Panc1 (cell line): Measurements from ENCODE around the gene TEX22.

Experiments
- SIN3A ChIP-seq: IDR thresholded peaks from 2 replicates; pipeline ENCODE4 v1.6.1; 2012; ENCODE audit warnings: low read depth, mild to moderate bottlenecking, low read length, moderate library complexity, borderline replicate concordance; ENCODE audit not compliant: insufficient read depth
- TCF7L2 ChIP-seq: IDR thresholded peaks from 2 replicates; pipeline ENCODE4 v1.6.1; 2011; ENCODE audit warnings: mild to moderate bottlenecking, low read depth, low read length, inconsistent platforms

DNA sequence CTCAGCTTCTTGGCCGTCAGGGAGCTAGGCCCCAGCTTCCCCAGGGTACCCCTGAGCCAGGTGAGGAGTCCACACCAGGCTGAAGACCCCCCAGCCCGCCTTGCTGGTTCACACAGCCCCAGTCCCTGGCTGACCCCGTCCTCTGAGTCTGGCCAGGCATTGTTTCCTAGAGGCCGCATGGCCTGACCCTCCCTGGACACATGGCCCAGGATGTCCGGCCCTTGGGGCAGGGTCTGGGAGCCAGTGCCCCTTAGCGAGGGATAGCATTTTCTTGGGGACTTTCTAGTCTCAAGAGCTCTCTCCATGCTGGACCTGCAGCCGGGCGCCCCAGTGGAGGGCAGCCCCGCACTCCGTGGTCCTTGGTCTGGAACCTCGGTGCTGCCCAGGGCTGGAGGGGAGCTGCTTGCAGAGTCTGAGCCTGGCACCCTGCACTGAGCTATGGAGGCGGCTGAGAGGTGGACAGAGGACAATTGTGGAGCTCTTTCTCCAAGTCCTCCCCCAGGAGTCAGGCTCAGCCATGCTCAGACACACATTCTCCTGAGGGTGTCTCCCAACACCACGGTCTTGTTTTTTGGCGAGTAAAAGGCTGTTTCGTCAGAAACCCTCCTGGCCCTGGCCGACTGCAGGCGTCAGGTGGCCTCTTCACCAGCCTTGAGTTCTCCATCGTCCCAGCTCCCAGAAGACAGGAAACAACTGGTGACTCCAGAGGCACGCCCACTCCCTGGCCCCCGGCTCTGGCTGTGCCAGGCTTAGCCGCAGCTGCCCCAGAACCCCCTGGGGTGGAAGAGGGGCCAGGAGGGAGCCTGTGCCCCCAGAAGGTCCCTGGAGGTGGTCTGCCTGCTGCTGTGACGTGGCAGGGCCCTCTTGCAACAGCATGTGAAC lies 58.6 kb downstream of the TEX22 start:
- TF ChIP-seq TCF7L2 (no peak), SIN3A (no peak)
